WERI-Rb-1 (cell line): ENCODE data around the gene AMH.

Source experiments
- DNase-seq: peaks from one replicate; pipeline ENCODE4 v3.0.0-alpha.2; 2020
- H3K27ac ChIP-seq: fragments of 250-450 bp; sonication (Bioruptor Pico); 2 replicates; pipeline ENCODE4 v1.5.1; 2020; ENCODE audit warnings: mild to moderate bottlenecking, moderate library complexity
- H3K27me3 ChIP-seq: fragments of 250-450 bp; sonication (Bioruptor Pico); 2 replicates; pipeline ENCODE4 v1.5.1; 2021; ENCODE audit warnings: mild to moderate bottlenecking, low read depth, moderate library complexity; ENCODE audit not compliant: insufficient read depth, severe bottlenecking
- H3K36me3 ChIP-seq: fragments of 250-450 bp; sonication (Bioruptor Pico); 2 replicates; pipeline ENCODE4 v1.5.1; 2020; ENCODE audit warnings: mild to moderate bottlenecking, moderate library complexity
- H3K4me3 ChIP-seq: 2 replicates; pipeline ENCODE4 v1.5.1; 2011; ENCODE audit warnings: low read depth, mild to moderate bottlenecking, control low read depth, low read length
- H3K9me3 ChIP-seq: fragments of 250-450 bp; sonication (Bioruptor Pico); 2 replicates; pipeline ENCODE4 v1.5.1; 2021; ENCODE audit warnings: mild to moderate bottlenecking, moderate library complexity; ENCODE audit not compliant: severe bottlenecking
- TF ChIP-seq, protein P1 (sequence below): IDR thresholded peaks from 2 replicates; pipeline ENCODE4 v1.5.1; 2011; ENCODE audit warnings: low read depth, mild to moderate bottlenecking, control low read depth, inconsistent platforms, low read length

AMH gene

DNA sequence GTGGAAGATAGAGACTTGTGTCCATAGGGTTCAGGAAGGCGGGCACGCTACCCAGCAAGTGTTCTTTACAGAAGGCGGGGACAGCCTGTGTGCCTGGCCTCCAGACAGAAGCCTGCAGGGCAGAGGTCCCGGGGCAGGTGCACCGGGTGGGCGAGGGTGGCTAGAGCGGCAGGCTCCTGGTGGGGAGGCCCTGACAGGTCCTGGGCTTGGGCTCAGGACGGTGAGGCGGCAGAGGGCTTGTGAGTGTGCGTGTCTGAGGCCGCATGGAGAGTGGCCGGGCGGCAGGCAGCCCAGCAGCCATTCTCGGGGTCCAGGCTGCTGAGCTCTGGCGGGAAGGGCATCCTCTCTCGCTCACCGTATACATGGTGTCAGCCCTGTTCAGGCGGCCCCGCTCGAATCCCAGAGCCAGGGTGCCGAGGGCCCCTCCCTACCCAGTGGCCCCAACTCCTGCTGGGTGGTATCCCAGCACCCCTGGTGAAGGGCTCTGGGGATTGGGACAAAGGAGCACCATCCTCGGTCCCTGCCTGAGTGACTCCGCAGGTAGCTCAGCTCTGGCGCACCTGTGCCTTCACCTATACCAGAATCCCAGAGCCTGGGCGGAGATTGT is 3.0 kb upstream of the AMH start:
- no peak for DNase-seq
- TF ChIP-seq, protein P1, sequence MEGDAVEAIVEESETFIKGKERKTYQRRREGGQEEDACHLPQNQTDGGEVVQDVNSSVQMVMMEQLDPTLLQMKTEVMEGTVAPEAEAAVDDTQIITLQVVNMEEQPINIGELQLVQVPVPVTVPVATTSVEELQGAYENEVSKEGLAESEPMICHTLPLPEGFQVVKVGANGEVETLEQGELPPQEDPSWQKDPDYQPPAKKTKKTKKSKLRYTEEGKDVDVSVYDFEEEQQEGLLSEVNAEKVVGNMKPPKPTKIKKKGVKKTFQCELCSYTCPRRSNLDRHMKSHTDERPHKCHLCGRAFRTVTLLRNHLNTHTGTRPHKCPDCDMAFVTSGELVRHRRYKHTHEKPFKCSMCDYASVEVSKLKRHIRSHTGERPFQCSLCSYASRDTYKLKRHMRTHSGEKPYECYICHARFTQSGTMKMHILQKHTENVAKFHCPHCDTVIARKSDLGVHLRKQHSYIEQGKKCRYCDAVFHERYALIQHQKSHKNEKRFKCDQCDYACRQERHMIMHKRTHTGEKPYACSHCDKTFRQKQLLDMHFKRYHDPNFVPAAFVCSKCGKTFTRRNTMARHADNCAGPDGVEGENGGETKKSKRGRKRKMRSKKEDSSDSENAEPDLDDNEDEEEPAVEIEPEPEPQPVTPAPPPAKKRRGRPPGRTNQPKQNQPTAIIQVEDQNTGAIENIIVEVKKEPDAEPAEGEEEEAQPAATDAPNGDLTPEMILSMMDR = no peak
- no peaks in the 10 kb centered on the region for H3K27me3 ChIP-seq
- H3K9me3 ChIP-seq = no peaks in the 10 kb centered on the region
- no peak overlapping the region for H3K4me3 ChIP-seq
- H3K27ac ChIP-seq = no peak overlapping the region
- peaks cover 81% of the 10 kb centered on the region for H3K36me3 ChIP-seq

DNA sequence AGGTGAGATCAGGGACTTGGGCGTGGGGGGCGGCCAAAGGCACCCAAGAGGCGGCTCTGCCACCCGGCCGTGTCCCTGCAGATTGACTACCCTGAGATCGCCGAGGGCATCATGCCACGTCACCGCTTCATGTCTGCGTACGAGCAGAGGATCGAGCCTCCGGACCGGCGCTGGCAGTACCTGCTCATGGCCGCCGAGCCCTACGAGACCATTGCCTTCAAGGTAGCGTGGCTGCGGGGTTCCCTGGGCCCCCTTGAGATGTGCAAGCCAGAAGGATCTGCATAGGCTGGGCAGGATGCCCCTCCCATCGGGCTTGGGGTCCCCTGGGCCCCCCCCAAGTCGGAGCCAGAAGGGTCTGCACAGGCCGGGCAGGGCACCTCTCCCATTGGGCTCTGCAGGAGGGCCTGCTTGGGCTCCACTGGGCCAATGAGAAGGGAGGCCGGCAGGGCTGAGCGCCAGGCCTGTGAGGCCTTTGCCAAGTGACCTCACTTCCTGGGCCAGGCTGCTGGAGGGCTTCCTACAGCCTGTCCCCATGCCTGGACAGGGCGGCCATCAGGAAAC is 2.2 kb upstream of the AMH start:
- no peaks in the 10 kb centered on the region for H3K27me3 ChIP-seq
- H3K36me3 ChIP-seq = peaks cover 83% of the 10 kb centered on the region
- H3K4me3 ChIP-seq = no peak overlapping the region
- TF ChIP-seq, protein P1 = no peak
- DNase-seq = no peak
- no peaks in the 10 kb centered on the region for H3K9me3 ChIP-seq
- no peak overlapping the region for H3K27ac ChIP-seq

DNA sequence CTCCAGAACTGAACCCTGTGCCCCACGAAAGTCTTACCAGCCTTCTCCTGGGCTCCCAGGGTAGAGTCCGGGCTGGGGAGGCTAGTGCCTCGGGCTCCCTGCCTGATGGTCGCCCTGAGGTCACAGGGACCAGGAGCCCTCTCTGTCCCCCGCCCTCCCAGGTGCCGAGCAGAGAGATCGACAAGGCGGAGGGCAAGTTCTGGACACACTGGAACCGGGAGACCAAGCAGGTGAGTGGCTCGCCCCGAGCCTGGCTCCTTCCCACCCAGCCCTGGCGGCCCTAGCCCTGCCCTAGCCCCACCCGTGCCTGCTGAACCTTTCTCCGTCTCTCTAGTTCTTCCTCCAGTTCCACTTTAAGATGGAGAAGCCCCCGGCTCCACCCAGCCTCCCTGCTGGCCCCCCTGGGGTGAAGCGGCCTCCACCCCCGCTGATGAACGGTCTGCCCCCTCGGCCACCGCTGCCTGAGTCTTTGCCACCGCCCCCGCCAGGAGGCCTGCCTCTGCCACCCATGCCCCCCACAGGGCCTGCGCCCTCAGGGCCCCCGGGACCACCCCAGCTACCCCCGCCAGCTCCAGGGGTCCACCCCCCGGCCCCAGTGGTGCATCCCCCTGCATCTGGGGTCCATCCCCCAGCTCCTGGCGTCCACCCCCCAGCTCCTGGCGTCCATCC is 1.6 kb upstream of the AMH start:
- no peak for DNase-seq
- TF ChIP-seq, protein P1 = no peak
- peaks cover 81% of the 10 kb centered on the region for H3K36me3 ChIP-seq
- no peak overlapping the region for H3K4me3 ChIP-seq
- H3K27me3 ChIP-seq = no peaks in the 10 kb centered on the region
- no peak overlapping the region for H3K27ac ChIP-seq
- H3K9me3 ChIP-seq = no peaks in the 10 kb centered on the region

DNA sequence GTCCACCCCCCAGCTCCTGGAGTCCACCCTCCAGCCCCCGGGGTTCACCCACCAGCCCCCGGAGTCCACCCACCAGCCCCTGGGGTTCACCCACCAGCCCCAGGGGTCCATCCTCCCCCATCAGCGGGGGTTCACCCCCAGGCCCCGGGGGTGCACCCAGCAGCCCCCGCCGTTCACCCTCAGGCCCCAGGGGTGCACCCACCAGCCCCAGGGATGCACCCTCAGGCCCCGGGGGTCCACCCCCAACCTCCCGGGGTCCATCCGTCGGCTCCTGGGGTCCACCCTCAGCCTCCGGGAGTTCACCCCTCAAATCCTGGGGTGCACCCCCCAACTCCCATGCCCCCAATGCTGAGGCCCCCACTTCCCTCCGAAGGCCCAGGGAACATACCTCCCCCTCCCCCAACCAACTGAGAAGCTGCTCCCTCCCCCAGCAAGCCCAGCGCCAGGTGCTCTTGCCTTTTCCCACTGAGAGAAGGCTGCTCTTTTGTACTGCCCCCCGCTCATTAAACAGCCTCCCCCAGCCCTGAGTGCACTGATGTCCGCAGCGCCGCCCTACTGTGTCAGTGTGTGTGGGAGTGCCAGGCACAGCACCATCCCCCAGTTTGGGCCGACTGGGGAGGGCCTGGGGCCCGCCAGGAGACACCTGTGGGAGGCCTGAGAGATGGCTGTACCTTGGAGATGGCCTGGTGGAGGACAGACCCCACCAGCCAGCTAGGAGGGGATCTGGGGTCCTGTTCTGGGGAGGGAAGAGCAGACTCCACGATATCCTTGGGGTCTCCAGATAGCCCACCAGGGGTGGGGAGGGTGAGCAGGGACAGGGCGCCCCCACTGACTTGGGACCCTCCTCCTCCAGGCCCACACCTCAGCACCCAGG is 750 bp upstream of the AMH start:
- peaks cover 73% of the 10 kb centered on the region for H3K36me3 ChIP-seq

DNA sequence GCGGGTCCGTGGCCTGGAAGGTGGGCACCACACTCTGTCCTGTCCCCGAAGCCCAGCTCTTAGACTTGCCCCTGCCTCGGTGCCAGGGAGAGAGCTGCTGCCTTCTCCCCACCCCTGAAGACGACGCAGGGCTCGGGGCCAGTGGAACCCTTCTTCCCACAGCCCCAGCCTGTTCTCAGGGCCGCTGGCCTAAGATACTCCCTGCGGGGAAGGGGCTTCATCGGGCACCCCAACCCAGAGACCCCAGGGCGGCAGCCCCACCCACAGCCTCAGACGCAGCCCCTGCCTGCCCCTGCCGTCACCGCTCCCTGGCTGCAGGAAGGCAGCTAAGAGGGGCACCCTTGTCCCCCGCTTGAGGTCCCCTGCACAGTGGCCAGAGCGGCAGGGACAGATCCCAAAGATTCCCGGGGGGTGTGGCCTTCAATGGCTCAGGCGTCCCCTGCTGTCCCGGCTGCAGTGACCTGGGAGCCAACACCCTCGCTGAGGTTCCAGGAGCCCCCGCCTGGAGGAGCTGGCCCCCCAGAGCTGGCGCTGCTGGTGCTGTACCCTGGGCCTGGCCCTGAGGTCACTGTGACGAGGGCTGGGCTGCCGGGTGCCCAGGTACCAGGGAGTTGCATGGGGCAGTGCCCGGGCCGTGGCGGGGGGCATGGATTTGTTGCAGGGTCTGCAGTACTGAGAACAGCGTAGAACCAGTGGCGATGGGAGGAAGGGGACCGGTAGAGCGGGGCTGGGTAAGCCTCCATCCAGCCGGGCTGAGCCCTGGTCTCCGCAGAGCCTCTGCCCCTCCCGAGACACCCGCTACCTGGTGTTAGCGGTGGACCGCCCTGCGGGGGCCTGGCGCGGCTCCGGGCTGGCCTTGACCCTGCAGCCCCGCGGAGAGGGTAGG is 1.0 kb downstream of the AMH start:
- Histone ChIP-seq H3K4me3 (no peak overlapping the region), H3K9me3 (no peaks in the 10 kb centered on the region), H3K27me3 (no peaks in the 10 kb centered on the region), H3K36me3 (peaks cover 55% of the 10 kb centered on the region), H3K27ac (no peak overlapping the region)
- no peak for DNase-seq
- TF ChIP-seq, protein P1 = no peak

More for the DNA sequence above, 750 bp upstream of the AMH start:
- no peaks in the 10 kb centered on the region for H3K27me3 ChIP-seq
- no peak overlapping the region for H3K4me3 ChIP-seq
- no peak for DNase-seq
- H3K9me3 ChIP-seq = no peaks in the 10 kb centered on the region
- H3K27ac ChIP-seq = no peak overlapping the region
- TF ChIP-seq, protein P1 = no peak
